Lung (tissue), 12 donors: Measurements from ENCODE around the gene VASP. TPM values are rescaled to one million over a fixed set of nuclear protein-coding genes. Genes with fewer than 3 reads are reported as not detected.

Experiments used
- ATAC-seq: fragments of 200-7000 bp; cut with Tn5 transposase; one replicate; pipeline ENCODE4 v1.9.1; 2020; ENCODE audit warnings: moderate number of reproducible peaks; ENCODE audit not compliant: insufficient read depth, low FRiP score
- DNase-seq, 3 donors: peaks; one replicate each; pipeline ENCODE4 v3.0.0-alpha.2; 2013 to 2017
- H3K27ac ChIP-seq, 2 donors: one replicate each; pipeline ENCODE4 v1.5.1; 2013; ENCODE audit warnings: mild to moderate bottlenecking in 2 of 2, moderate library complexity in 2 of 2, control low read depth in 1 of 2, inconsistent platforms in 1 of 2, low read depth in 1 of 2, low read length in 1 of 2
- H3K27me3 ChIP-seq, 3 donors: one replicate each; pipeline ENCODE4 v1.5.1; 2013; ENCODE audit warnings: low read length in 2 of 3; ENCODE audit not compliant: control insufficient read depth in 3 of 3, insufficient read depth in 3 of 3
- H3K36me3 ChIP-seq, 4 donors: one replicate each; pipeline ENCODE4 v1.5.1; 2013; ENCODE audit warnings: low read length in 4 of 4, mild to moderate bottlenecking in 1 of 4, moderate library complexity in 1 of 4; ENCODE audit not compliant: control insufficient read depth in 4 of 4, insufficient read depth in 4 of 4
- H3K4me1 ChIP-seq, 5 donors: one replicate each; pipeline ENCODE4 v1.5.1; 2013; ENCODE audit warnings: low read length in 5 of 5, mild to moderate bottlenecking in 2 of 5, moderate library complexity in 1 of 5; ENCODE audit not compliant: control insufficient read depth in 5 of 5, insufficient read depth in 5 of 5
- H3K4me3 ChIP-seq: one replicate; pipeline ENCODE4 v1.5.1; 2013; ENCODE audit warnings: mild to moderate bottlenecking, control low read depth, moderate library complexity
- H3K9ac ChIP-seq, 2 donors: one replicate each; pipeline ENCODE4 v1.5.1; 2013; ENCODE audit warnings: low read length in 2 of 2, control low read depth in 1 of 2; ENCODE audit not compliant: insufficient read depth in 1 of 2
- H3K9me3 ChIP-seq, 4 donors: one replicate each; pipeline ENCODE4 v1.5.1; 2013; ENCODE audit warnings: low read length in 3 of 4, mild to moderate bottlenecking in 1 of 4, moderate library complexity in 1 of 4; ENCODE audit not compliant: control insufficient read depth in 4 of 4, insufficient read depth in 3 of 4
- CTCF ChIP-seq: IDR thresholded peaks from 2 replicates; pipeline ENCODE4 v1.5.1; 2012; ENCODE audit warnings: mild to moderate bottlenecking; ENCODE audit errors: control extremely low read depth, extremely low read depth
- WGBS, 2 donors: extraction: QIAGEN DNeasy Blood & Tissue Kit; methylation state at CpG; one replicate each; pipeline ENCODE4 v1.1.7; 2013; 5-methylcytosine and 5-hydroxymethylcytosine counted together
- polyA plus RNA-seq, 2 donors: library from polyadenylated mRNA; stranded (reverse); fragments of 200-250 nt; gene quantifications; one replicate each; pipeline ENCODE4 v1.2.1, GENCODE V29; 2013
- total RNA-seq, 2 donors: library from RNA; depleted of rRNA in 1 of 2; stranded (reverse); fragments of >200 nt in 1 of 2; gene quantifications; one replicate each; pipeline ENCODE4 v1.2.1, GENCODE V29; 2014 to 2021
- donor health status: control.
- donor health status: control.
- donor health status: Bipolar disorder and iron deficiency.
- donor health status: healthy.
- donor health status: DM: yes; HTN: yes; CAD: no.

VASP gene
- total and polyA plus RNA-seq, 4 donors = 49.1 to 237 (median 170) TPM

DNA sequence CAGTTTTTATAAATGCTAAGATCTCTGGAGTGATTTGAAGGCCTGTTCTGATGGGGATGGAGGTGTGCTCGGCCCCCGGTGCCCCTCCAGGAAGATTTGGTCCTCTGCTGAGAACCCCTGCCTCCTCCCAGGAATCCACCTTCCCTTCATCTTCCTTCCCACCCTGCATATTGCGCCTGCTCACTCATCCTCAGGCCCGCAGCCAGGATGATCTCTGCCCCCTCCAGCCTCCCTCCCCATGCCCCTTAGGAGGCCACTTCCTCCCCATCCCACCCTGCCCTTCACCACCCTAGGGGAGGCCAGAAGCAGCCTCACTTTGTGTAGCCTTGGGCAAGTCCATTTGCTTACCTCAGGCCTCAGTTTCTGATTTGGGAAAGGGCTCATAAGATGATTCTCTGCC, 19.7 kb downstream of the VASP start:
- Histone ChIP-seq H3K27me3 (peaks cover 0 to 19% (median 13%) of the 10 kb centered on the region in 3 donors), H3K36me3 (peaks cover 7 to 31% (median 17%) of the 10 kb centered on the region in 4 donors), H3K27ac (no peak overlapping the region), H3K4me1 (peaks cover 0 to 7% (median 0%) of the 10 kb centered on the region in 5 donors), H3K9ac (no peak overlapping the region), H3K9me3 (peaks cover 0 to 5% (median under 1%) of the 10 kb centered on the region in 4 donors), H3K4me3 (no peak overlapping the region)
- ATAC-seq (no peak), DNase-seq (no peak)
- WGBS, 2 donors = 84 to 86% methylated on average over 4 of the region's 4 CpGs
- no peak for TF ChIP-seq CTCF

GRCh38 chr19:45527731-45528130, 20.5 kb downstream of the VASP start:
- WGBS, 2 donors = 81 to 83% methylated on average over 15 of the region's 15 CpGs
- no peak for DNase-seq
- no peak for ATAC-seq
- H3K4me1 ChIP-seq = peaks cover 0 to 7% (median 0%) of the 10 kb centered on the region in 5 donors
- no peak overlapping the region for H3K4me3 ChIP-seq
- H3K9ac ChIP-seq = no peak overlapping the region
- peaks cover 0 to 19% (median 13%) of the 10 kb centered on the region in 3 donors for H3K27me3 ChIP-seq
- H3K27ac ChIP-seq = no peak overlapping the region
- TF ChIP-seq CTCF = no peak
- H3K36me3 ChIP-seq = peaks cover 7 to 24% (median 14%) of the 10 kb centered on the region in 4 donors
- H3K9me3 ChIP-seq = peaks cover 0 to 5% (median under 1%) of the 10 kb centered on the region in 4 donors

DNA sequence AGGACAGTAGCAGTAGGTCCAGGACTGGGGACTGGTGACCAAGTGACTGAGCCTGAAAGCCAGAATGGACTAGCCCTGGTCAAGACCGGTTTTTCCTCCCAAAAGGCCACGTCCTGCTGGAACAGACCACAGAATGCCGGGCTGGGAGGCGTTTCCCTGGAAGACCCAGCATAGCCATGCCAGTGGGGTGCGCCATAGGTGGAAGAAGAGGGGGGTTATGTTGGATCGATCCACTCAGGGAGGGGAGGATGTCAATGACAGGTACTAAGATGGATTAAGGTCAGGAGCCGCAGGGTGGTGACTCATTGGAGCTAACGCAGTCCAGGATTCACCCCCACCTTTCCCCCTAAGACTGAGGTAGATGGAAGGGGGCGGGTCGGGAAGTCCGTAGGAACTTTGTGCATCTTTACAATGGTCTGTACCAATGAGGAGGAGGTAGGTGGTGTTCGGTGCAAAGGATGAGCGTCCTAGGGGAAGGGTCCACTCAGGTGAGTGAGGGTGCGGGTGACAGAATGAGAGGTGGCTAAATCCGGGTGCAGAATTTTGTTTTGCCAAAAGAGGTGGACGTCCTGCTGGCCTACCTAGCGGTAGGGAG, 21.0 kb downstream of the VASP start:
- no peak for DNase-seq
- 42 to 61% methylated on average over 17 of the region's 17 CpGs for WGBS, 2 donors
- peaks cover 0 to 5% (median under 1%) of the 10 kb centered on the region in 4 donors for H3K9me3 ChIP-seq
- H3K27me3 ChIP-seq = peaks cover 0 to 19% (median 13%) of the 10 kb centered on the region in 3 donors
- H3K9ac ChIP-seq = no peak overlapping the region
- no peak overlapping the region for H3K27ac ChIP-seq
- TF ChIP-seq CTCF = no peak
- H3K36me3 ChIP-seq = peaks cover 7 to 24% (median 13%) of the 10 kb centered on the region in 4 donors
- no peak overlapping the region for H3K4me3 ChIP-seq
- peaks cover 0 to 7% (median 0%) of the 10 kb centered on the region in 5 donors for H3K4me1 ChIP-seq
- no peak for ATAC-seq
